ENCODE data around the gene AUTS2.

Gene AUTS2

GRCh38 chr7:70494225-70495032, 896.2 kb downstream of the AUTS2 start:
- DNase-seq = no peak

- DNase-seq = no peak
Measured at GRCh38 chr7:70495033-70495376, 896.7 kb downstream of the AUTS2 start.

GRCh38 chr7:70497793-70498192, 899.5 kb downstream of the AUTS2 start:
- DNase-seq = no peak

- DNase-seq = no peak
Measured at GRCh38 chr7:70498232-70498992, 900.1 kb downstream of the AUTS2 start.

GRCh38 chr7:70500261-70500660, 902.0 kb downstream of the AUTS2 start:
- no peak for DNase-seq

- no peak for DNase-seq
Measured at GRCh38 chr7:70502117-70502863, 904.0 kb downstream of the AUTS2 start.

GRCh38 chr7:70504254-70504653, 906.0 kb downstream of the AUTS2 start:
- no peak for DNase-seq

GRCh38 chr7:70505468-70505867, 907.2 kb downstream of the AUTS2 start:
- DNase-seq = no peak

GRCh38 chr7:70505886-70506285, 907.6 kb downstream of the AUTS2 start:
- no peak for DNase-seq

- DNase-seq = no peak
Measured at GRCh38 chr7:70506434-70506833, 908.2 kb downstream of the AUTS2 start.

GRCh38 chr7:70512144-70512543, 913.9 kb downstream of the AUTS2 start:
- DNase-seq = no peak

GRCh38 chr7:70512761-70513160, 914.5 kb downstream of the AUTS2 start:
- no peak for DNase-seq

- DNase-seq = no peak
Measured at GRCh38 chr7:70520611-70521010, 922.3 kb downstream of the AUTS2 start.

- no peak for DNase-seq
Measured at GRCh38 chr7:70523249-70523988, 925.1 kb downstream of the AUTS2 start.

- no peak for DNase-seq
Measured at GRCh38 chr7:70523989-70524351, 925.7 kb downstream of the AUTS2 start.

- no peak for DNase-seq
Measured at GRCh38 chr7:70525991-70526390, 927.7 kb downstream of the AUTS2 start.

GRCh38 chr7:70527520-70528115, 929.3 kb downstream of the AUTS2 start:
- no peak for DNase-seq

- DNase-seq = no peak
Measured at GRCh38 chr7:70529436-70529835, 931.2 kb downstream of the AUTS2 start.

GRCh38 chr7:70529914-70530585, 931.8 kb downstream of the AUTS2 start:
- DNase-seq = no peak

- DNase-seq = no peak
Measured at GRCh38 chr7:70533614-70534013, 935.3 kb downstream of the AUTS2 start.

- DNase-seq = no peak
Measured at GRCh38 chr7:70539205-70539604, 940.9 kb downstream of the AUTS2 start.

GRCh38 chr7:70539617-70540016, 941.3 kb downstream of the AUTS2 start:
- no peak for DNase-seq

Measured in T-helper 1 cell (primary cell).